ENCODE results near the gene CRISPLD2. TPM values are rescaled to one million over a fixed set of nuclear protein-coding genes. Genes with fewer than 3 reads are reported as not detected.
"Not testable (repeated sequence)": the region's sequence is repeated elsewhere in the genome, so short reads cannot be mapped to it uniquely, and the experiment has no call there.

The CRISPLD2 gene
- total RNA-seq, 4 donors from 2014 or later, result 19.6 to 319 (median 84.3) TPM

DNA sequence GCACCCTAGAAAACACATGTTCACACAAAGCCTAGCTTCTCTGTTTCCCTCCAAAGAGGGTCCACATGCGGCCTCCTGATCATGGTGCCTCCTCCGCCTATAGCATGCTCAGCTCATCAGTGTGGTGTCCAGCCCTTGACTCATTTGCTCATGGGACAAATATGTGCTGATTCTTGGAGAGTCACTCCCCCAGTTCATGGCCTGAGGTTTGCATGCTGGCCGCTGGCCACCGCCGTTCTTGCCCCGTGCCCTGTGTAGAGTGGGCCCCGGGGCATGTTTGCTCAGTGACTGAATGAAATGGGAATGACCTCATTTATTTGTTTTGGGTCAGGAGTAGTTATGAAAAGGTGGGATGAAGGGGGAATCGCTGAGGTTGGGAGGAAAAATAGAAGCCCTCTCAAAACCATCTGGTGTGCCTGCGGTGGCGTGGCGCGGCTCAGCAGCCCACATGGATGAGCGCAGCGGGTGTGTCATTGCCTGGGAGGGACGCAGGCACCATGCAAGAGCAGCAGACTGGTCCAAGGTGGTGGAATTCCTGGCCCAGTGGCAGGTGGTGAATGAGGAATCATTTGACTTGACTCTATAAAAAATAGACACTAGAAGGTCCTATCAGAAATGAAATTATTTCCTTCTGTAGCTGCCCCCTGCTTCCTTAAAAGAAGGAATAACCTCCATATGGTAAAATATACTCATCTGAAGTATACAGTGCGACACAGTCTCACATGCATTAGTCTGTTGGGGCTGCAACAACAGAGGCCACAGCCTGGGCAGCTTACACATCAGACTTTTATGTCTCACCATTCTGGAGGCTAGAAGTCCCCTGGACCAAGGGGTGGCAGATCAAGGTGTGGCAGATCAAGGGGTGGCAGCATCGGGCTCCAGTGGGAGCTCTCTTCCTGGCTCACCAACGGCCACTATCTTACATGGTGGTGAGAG lies 31.7 kb downstream of the CRISPLD2 start:
- Histone ChIP-seq H3K4me1 (no peaks in the 10 kb centered on the region), H3K9me3 (no peaks in the 10 kb centered on the region), H3K36me3 (peaks cover 0 to 80% (median 0%) of the 10 kb centered on the region in 3 donors), H3K27me3 (no peaks in the 10 kb centered on the region), H3K4me3 (no peak overlapping the region), H3K27ac (peak overlapping the region in 1 of 4 donors; percentile 9)
- no peak for DNase-seq
- TF ChIP-seq, protein P1, sequence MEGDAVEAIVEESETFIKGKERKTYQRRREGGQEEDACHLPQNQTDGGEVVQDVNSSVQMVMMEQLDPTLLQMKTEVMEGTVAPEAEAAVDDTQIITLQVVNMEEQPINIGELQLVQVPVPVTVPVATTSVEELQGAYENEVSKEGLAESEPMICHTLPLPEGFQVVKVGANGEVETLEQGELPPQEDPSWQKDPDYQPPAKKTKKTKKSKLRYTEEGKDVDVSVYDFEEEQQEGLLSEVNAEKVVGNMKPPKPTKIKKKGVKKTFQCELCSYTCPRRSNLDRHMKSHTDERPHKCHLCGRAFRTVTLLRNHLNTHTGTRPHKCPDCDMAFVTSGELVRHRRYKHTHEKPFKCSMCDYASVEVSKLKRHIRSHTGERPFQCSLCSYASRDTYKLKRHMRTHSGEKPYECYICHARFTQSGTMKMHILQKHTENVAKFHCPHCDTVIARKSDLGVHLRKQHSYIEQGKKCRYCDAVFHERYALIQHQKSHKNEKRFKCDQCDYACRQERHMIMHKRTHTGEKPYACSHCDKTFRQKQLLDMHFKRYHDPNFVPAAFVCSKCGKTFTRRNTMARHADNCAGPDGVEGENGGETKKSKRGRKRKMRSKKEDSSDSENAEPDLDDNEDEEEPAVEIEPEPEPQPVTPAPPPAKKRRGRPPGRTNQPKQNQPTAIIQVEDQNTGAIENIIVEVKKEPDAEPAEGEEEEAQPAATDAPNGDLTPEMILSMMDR (IDR thresholded peaks at IDR 0.05), result no peak
- no peak for TF ChIP-seq POLR2A (IDR thresholded peaks at IDR 0.05)

DNA sequence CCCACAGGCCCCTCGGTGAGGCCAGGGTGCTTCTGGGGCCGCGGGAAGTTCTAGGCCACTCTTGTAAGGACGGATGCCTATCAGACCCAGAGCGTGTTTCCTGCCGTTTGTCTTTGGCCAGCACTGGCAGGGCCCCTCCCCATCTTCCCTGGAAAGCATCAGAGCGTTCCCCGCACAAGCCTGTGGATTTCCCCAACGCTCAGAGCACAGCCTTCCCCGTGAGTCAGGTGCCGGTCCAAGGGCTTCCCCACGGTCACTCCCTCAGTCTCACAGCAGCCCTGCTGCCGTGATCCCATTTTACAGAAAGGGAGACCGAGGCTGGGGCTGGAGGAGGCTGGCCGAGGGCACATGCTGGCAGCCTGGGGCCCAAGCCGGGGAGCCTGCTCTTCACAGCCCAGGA lies 33.7 kb downstream of the CRISPLD2 start:
- no peaks in the 10 kb centered on the region for H3K4me1 ChIP-seq
- TF ChIP-seq, protein P1 (IDR thresholded peaks at IDR 0.05), result no peak
- no peak for TF ChIP-seq POLR2A (IDR thresholded peaks at IDR 0.05)
- no peak overlapping the region for H3K4me3 ChIP-seq
- H3K27me3 ChIP-seq, result no peaks in the 10 kb centered on the region
- peaks cover 0 to 81% (median 0%) of the 10 kb centered on the region in 3 donors for H3K36me3 ChIP-seq
- no peak overlapping the region for H3K27ac ChIP-seq
- H3K9me3 ChIP-seq, result no peaks in the 10 kb centered on the region
- no peak for DNase-seq

DNA sequence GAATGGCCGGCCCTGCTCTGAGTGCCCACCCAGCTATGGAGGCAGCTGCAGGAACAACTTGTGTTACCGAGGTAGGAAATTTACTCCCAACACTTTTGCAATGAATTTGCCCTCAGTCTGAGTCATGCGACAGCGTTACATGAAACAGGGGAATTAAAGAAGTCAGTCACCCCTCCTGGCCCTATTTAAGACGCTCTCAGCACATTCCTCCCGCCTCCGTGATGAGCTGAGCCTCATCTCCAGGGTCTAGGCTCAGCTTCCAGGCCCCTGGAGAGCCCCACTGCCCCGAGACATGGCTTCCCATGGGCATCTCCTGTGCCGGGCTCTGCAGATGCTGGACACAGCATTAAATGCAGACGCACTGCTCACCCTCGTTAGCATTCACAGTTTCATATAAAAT lies 35.0 kb downstream of the CRISPLD2 start:
- no peaks in the 10 kb centered on the region for H3K4me1 ChIP-seq
- no peak overlapping the region for H3K27ac ChIP-seq
- H3K36me3 ChIP-seq, result peaks cover 0 to 90% (median 0%) of the 10 kb centered on the region in 3 donors
- H3K4me3 ChIP-seq, result no peak overlapping the region
- no peaks in the 10 kb centered on the region for H3K27me3 ChIP-seq
- DNase-seq, result no peak
- peaks cover 0 to 4% (median 0%) of the 10 kb centered on the region in 4 donors for H3K9me3 ChIP-seq
- TF ChIP-seq, protein P1 (IDR thresholded peaks at IDR 0.05), result no peak
- TF ChIP-seq POLR2A (IDR thresholded peaks at IDR 0.05), result no peak

DNA sequence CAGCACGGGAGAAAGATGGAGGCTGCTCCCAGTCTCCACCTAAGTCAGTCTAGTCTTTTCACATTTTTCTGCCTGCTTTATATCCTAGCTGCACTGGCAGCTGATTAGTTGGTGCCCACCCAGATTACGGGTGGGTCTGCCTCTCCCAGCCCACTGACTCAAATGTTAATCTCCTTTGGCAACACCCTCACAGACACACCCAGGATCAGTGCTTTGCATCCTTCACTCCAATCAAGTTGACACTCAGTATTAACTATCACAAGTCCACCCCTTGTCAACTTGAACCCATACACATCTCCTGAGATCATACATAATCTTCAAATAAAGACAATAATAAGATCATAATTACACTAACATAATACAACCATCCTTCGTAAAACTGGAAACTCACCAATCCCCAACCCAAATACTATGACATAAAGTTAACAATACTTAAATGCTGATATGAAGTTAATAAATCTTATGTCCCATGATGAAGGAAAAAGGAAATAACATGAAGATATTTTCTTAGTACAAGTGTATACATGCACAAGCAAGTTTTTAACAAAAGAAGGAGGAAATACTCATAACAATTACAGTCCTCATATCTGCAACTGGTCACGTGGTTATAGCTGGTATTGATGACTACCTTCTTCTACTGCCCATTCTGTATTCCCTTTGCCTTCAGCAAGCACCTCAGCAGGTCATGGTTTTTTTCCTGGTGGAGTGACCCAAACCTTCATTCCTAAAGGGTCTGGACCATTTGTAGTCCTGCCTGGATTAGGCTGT lies 35.8 kb downstream of the CRISPLD2 start:
- H3K27me3 ChIP-seq, H3K4me1 ChIP-seq, H3K4me3 ChIP-seq, DNase-seq, H3K9me3 ChIP-seq, H3K27ac ChIP-seq: not testable (repeated sequence)
- peaks cover 0 to 94% (median 0%) of the 10 kb centered on the region in 3 donors for H3K36me3 ChIP-seq

DNA sequence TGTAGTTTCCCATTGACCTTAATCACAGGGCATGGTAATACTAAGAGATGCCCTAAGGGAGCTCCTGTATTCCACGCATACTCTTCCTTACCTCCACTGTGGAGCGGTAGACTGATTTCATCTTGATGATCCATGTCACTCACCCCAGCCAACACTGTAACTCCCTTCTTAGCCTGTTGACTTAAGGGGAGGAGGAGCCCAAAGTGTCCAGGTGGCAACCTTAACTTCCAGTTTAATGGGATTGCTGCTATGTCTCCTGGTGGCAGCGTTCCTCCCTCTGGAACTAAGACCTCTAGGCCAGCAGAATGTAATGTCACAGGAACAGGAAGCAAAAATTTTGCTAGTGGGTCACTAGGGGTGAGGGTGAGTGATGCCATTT lies 36.4 kb downstream of the CRISPLD2 start:
- H3K36me3 ChIP-seq, result peaks cover 0 to 89% (median 0%) of the 10 kb centered on the region in 3 donors
- H3K27me3 ChIP-seq, H3K4me1 ChIP-seq, H3K9me3 ChIP-seq, H3K27ac ChIP-seq, H3K4me3 ChIP-seq, DNase-seq: not testable (repeated sequence)

DNA sequence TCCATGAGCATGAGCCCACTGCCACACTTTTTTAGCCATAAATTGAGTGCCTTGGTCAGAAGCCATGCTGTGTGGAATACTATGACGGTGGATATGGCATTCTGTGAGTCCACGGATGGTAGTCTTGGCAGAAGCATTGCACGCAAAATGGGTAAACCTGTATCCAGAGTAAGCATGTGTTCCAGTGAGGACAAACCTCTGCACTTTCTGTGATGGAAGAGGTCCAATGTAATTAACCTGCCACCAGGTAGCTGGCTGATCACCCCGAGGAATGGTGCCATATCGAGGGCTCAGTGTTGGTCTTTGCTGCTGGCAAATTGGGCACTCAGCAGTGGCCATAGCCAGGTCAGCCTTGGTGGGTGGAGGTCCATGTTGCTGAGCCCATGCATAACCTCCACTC lies 37.0 kb downstream of the CRISPLD2 start:
- DNase-seq, H3K9me3 ChIP-seq, H3K4me3 ChIP-seq, H3K27me3 ChIP-seq, H3K4me1 ChIP-seq, H3K27ac ChIP-seq: not testable (repeated sequence)
- peaks cover 0 to 84% (median 0%) of the 10 kb centered on the region in 3 donors for H3K36me3 ChIP-seq

DNA sequence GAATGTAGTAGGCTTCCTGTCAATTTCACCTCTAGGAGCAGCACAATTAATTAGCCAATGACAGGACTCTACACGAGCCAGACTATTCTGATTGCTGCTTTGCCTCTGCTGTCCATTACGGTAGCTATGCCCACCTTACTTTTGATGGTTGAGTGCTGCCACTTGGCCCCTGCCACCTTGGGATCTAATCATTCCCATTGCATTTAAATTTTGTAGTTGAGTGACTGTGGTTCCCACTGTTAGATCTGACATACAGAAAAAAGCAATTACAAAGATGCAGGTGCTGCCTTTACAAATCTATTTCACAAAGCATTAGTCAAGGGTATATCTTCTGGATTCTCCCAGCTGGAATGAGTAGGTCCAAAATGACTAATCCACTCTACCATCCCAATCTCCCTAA lies 39.9 kb downstream of the CRISPLD2 start:
- TF ChIP-seq, protein P1 (IDR thresholded peaks at IDR 0.05), result no peak
- no peak for TF ChIP-seq POLR2A (IDR thresholded peaks at IDR 0.05)
- Histone ChIP-seq H3K4me3 (no peak overlapping the region), H3K27ac (no peak overlapping the region)

More for the DNA sequence above, 39.9 kb downstream of the CRISPLD2 start:
- no peaks in the 10 kb centered on the region for H3K27me3 ChIP-seq
- DNase-seq, result no peak
- H3K36me3 ChIP-seq, result peaks cover 0 to 57% (median 0%) of the 10 kb centered on the region in 3 donors
- H3K9me3 ChIP-seq, result peaks cover 0 to 6% (median 0%) of the 10 kb centered on the region in 4 donors
- no peaks in the 10 kb centered on the region for H3K4me1 ChIP-seq

Measured in Peyer's patch (tissue), 4 donors.